SK-N-MC (cell line): Measurements from ENCODE around the gene AVEN.

ENCODE experiments used
- EZH2 ChIP-seq: fragments of 200-600 bp; sonication (generic); IDR thresholded peaks from one replicate; pipeline ENCODE4 v1.6.1; 2017; ENCODE audit warnings: antibody characterized with exemption
- FOXP2 ChIP-seq: optimal IDR thresholded peaks from 2 replicates; pipeline ENCODE3; 2011; ENCODE audit warnings: mild to moderate bottlenecking, moderate library complexity; ENCODE audit not compliant: insufficient read depth; ENCODE audit errors: extremely low read length, control extremely low read depth
- POLR2AphosphoS5 ChIP-seq: IDR thresholded peaks from 2 replicates; pipeline ENCODE4 v1.6.1; 2012; ENCODE audit warnings: mild to moderate bottlenecking, low read depth, low read length, borderline replicate concordance

DNA sequence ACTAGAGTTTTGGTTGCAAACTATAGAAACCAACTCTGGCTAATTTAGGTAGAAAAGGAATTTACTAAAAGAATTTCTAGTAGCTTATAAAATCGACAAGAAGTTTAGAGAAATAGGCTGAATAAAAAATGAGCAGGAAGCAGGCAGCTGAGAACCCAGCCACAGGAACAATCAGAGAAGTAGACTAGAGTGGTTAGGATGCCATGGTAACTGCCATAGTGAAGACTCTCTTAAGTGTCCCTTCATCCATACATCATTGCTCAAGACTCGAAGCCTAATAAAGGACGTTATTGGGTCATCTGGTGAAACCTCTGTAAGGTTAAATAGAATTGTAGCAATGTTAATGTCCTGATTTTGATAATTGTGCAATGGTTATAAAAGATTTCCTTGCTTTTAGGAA, 13.8 kb downstream of the AVEN start:
- no peak for TF ChIP-seq POLR2AphosphoS5
- no peak for TF ChIP-seq EZH2
- no peak for TF ChIP-seq FOXP2
